Activated naive CD4-positive, alpha-beta T cell treated with anti-CD3 and anti-CD28 coated beads, Interleukin-2, amount 50 U/mL, for 24 hours (primary cell): Measurements from ENCODE around the gene NEK10.
"Not testable (repeated sequence)": the region's sequence is repeated elsewhere in the genome, so short reads cannot be mapped to it uniquely, and the experiment has no call there.

Experiments
- H3K27ac Mint-ChIP-seq: one replicate; pipeline ENCODE4 v1.8.0; 2021; ENCODE audit warnings: mild to moderate bottlenecking, mixed read lengths
- H3K27me3 Mint-ChIP-seq: one replicate; pipeline ENCODE4 v1.8.0; 2021; ENCODE audit warnings: mixed read lengths
- H3K36me3 Mint-ChIP-seq: one replicate; pipeline ENCODE4 v1.8.0; 2021; ENCODE audit warnings: mixed read lengths
- H3K4me1 Mint-ChIP-seq: one replicate; pipeline ENCODE4 v1.8.0; 2021; ENCODE audit warnings: mixed read lengths
- H3K4me3 Mint-ChIP-seq: one replicate; pipeline ENCODE4 v1.8.0; 2021; ENCODE audit warnings: mild to moderate bottlenecking, mixed read lengths
- H3K9me3 Mint-ChIP-seq: one replicate; pipeline ENCODE4 v1.8.0; 2021; ENCODE audit warnings: mixed read lengths

Gene NEK10, protein sequence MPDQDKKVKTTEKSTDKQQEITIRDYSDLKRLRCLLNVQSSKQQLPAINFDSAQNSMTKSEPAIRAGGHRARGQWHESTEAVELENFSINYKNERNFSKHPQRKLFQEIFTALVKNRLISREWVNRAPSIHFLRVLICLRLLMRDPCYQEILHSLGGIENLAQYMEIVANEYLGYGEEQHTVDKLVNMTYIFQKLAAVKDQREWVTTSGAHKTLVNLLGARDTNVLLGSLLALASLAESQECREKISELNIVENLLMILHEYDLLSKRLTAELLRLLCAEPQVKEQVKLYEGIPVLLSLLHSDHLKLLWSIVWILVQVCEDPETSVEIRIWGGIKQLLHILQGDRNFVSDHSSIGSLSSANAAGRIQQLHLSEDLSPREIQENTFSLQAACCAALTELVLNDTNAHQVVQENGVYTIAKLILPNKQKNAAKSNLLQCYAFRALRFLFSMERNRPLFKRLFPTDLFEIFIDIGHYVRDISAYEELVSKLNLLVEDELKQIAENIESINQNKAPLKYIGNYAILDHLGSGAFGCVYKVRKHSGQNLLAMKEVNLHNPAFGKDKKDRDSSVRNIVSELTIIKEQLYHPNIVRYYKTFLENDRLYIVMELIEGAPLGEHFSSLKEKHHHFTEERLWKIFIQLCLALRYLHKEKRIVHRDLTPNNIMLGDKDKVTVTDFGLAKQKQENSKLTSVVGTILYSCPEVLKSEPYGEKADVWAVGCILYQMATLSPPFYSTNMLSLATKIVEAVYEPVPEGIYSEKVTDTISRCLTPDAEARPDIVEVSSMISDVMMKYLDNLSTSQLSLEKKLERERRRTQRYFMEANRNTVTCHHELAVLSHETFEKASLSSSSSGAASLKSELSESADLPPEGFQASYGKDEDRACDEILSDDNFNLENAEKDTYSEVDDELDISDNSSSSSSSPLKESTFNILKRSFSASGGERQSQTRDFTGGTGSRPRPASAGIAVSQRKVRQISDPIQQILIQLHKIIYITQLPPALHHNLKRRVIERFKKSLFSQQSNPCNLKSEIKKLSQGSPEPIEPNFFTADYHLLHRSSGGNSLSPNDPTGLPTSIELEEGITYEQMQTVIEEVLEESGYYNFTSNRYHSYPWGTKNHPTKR

DNA sequence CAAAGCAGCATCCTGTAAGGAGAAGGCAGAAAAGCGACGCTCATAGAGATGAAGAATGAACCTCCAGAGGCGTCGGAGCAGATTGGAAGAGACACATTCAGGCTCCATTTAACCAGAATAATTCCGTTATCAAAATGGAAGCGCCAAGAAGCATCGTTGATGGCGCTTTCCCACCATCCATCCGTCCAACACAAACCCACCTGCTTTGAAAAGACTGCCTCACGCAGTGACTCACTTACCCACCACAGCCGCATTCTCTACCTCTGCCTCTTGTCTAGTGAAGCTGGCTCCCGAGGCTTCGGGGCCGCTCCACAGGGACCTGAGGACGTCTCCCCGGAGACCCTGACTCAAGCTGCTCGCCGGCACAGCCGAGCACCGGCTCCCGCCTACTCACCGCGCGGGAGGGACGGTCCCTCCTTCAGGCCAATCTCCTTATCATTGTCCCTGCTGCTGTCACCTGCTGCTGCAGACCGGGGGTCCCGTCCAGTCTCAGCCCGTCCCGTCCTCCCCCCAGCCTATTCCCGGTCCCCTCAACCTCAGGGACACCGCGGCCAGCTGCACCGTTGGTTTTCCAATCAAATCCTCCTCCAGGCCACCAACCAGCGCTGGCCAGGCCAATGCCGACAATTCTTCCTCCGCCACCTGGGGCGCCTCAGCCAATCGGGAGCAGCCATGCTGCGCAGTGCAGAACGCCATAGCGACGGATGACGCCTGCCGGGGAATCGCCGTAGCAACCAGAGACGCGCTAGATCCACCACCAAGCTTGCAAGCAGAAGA is at the start of gene NEK10:
TSS of gene NEK10 (minus strand) at position 553 of the 777 bp plus-strand sequence. CDS start 16,501 bp downstream, outside the sequence.
- Mint-ChIP-seq H3K36me3 (no peaks in the 10 kb centered on the region), H3K4me3 (peak within 1 kb of the TSS; percentile 92), H3K27me3 (no peaks in the 10 kb centered on the region), H3K4me1 (peaks cover 7% of the 10 kb centered on the region), H3K9me3 (no peaks in the 10 kb centered on the region), H3K27ac (peak within 1 kb of the TSS; percentile 32)

DNA sequence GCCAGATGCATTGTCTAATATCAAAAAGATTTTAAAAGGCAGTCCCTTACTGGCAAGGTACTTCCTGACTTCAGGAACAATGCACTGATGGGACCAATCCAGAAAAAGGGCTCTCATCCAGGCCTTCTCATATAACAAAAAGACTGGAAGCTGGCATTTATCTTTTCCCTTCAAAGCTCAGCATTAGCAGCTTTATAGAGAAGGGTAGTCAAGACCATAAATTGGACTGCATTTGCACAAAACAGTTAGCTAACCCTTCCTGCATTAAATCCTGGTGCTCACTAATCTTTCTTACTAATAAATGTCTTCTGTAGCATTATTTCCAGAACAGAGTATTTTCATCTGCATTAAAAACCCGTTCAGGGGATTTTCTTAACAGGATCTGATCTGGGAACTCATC is 46.0 kb upstream of the NEK10 start:
- Mint-ChIP-seq H3K4me1 (peaks cover 5% of the 10 kb centered on the region), H3K9me3 (no peaks in the 10 kb centered on the region), H3K27ac (no peak overlapping the region), H3K36me3 (peaks cover 24% of the 10 kb centered on the region), H3K4me3 (no peak overlapping the region), H3K27me3 (no peaks in the 10 kb centered on the region)

DNA sequence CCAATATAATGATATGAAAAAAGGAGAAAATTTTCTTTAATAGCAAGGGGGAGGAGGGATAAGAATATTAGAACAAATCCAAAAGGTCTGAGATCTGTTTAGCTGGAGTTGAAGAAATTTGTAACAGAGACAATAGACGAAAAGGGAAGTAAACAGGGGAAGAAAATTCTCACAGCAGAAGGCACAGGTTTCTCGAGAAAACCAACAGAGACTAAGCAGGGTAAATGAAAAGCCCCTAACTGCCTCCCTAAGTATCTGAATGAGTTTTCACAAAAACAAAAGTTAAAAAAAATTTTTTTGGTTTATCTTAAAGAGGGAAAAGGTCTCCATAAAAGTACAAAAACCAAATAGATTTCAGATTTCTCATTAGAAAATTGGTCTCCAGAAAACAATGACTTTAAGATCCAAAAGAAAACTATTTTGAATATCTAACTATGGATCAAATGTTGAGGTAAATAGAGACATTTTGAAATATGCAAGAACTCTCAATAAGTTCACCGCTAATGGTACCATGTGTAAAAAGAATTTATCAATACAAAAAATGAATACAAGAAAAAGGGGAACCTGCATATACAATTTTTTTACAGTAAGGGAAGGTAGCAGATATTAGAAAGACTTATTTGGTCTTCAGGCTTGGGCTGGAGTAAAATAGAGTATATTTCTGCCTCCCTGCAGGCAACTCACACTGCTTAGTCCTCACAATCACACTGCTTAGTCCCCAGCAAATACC is 23.9 kb upstream of the NEK10 start:
- Mint-ChIP-seq H3K27me3 (no peaks in the 10 kb centered on the region), H3K9me3 (no peaks in the 10 kb centered on the region), H3K4me1 (no peaks in the 10 kb centered on the region), H3K4me3 (no peak overlapping the region), H3K36me3 (peaks cover 16% of the 10 kb centered on the region), H3K27ac (no peak overlapping the region)

DNA sequence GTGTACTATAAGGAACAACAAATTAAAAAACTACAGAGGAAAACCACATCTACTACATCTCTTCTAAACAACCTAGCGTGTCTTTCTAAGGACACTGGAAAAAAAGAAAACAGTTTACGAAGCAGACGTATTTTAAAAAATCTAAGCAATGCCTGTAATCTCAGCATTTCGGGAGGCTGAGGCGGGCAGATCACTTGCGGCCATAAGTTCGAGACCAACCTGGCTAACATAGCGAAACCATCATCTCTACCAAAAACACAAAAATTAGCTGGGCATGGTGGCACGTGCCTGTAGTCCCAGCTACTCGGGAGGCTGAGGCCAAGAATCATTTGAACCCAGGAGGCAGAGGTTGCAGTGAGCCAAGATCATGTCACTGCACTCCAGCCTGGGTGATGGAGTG is 23.2 kb upstream of the NEK10 start:
- H3K4me3 Mint-ChIP-seq, H3K9me3 Mint-ChIP-seq, H3K4me1 Mint-ChIP-seq, H3K27ac Mint-ChIP-seq, H3K27me3 Mint-ChIP-seq: not testable (repeated sequence)
- H3K36me3 Mint-ChIP-seq: peaks cover 16% of the 10 kb centered on the region

DNA sequence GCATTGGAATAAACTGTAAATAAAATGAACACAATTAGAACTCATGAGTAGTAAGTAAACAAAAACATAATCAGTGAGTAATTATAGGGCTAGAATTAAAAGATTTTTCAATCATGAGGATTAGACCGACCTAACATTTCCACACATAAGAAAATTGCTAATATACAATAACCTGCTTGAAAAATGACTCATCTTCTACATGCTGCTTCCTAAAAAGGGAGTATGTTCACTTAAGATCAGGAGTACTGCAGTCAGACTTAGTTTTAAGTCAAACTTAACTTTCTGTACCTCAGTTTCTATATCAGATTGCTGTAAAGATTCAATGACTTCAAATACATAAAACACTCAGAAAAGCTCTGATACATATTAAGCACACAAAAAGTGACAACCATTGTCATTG is 22.6 kb upstream of the NEK10 start:
- Mint-ChIP-seq H3K27me3 (no peaks in the 10 kb centered on the region), H3K27ac (no peak overlapping the region), H3K4me3 (no peak overlapping the region), H3K9me3 (no peaks in the 10 kb centered on the region), H3K36me3 (peaks cover 16% of the 10 kb centered on the region), H3K4me1 (no peaks in the 10 kb centered on the region)

DNA sequence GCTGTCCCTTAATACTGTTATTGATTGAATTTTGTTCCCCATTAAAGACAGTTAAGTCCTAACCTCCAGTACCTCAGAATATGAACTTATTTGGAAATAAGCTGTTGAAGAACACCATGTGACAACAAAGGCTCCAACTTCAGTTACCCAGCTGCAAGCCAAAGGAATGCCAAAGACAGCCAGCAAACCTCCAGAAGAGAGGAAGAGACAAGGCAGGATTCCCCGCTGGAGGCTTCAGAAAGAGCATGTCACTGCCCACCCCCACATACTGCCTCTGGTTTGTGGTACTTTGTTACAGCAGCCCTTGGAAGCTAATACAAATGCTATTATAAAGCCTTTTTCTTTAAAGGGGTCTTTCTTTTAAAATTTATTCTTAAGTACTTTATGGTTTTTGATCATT is 18.4 kb upstream of the NEK10 start:
- Mint-ChIP-seq H3K27me3 (no peaks in the 10 kb centered on the region), H3K9me3 (no peaks in the 10 kb centered on the region), H3K36me3 (peaks cover 15% of the 10 kb centered on the region), H3K27ac (no peak overlapping the region), H3K4me3 (no peak overlapping the region), H3K4me1 (no peaks in the 10 kb centered on the region)

DNA sequence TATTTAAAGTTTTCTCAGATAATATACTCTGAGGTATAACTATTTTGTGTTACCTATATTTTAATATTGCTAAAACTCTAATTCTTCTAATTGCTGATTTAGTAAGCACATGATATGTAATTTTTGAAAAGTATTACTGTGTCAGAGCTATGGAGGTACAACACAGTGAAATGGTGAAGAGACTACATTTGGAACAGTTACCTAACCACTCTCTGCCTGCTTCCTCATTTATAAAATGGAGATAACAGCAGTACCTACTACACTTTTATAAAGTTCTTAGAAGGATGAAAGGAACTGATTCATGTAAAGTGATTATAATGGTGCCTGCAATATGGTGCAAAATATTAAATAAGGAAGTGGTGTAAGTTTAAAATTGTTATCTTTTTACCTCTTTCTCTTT is 16.3 kb upstream of the NEK10 start:
- H3K4me3 Mint-ChIP-seq: no peak overlapping the region
- peaks cover 11% of the 10 kb centered on the region for H3K36me3 Mint-ChIP-seq
- H3K4me1 Mint-ChIP-seq: no peaks in the 10 kb centered on the region
- H3K27ac Mint-ChIP-seq: no peak overlapping the region
- no peaks in the 10 kb centered on the region for H3K27me3 Mint-ChIP-seq
- H3K9me3 Mint-ChIP-seq: no peaks in the 10 kb centered on the region

DNA sequence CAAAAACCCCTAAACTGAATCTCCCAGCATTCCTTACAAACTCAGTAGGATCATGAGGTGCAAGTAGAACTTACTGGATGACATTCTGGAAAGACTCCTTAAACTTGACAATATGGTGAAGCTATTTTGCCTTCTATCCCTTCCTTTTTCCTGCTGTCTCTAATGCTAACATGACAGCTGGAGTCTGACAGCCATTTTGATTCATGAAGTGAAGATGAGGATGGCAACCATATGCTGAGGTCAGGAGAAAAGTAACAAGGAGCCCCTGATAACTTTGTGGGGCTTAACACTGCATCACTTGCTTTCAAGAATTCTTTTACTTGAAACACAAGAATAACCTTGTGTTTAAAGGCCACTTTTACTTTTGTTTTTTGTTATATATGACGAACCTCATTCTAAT is 15.0 kb upstream of the NEK10 start:
- Mint-ChIP-seq H3K4me1 (no peaks in the 10 kb centered on the region), H3K36me3 (peaks cover 11% of the 10 kb centered on the region)

DNA sequence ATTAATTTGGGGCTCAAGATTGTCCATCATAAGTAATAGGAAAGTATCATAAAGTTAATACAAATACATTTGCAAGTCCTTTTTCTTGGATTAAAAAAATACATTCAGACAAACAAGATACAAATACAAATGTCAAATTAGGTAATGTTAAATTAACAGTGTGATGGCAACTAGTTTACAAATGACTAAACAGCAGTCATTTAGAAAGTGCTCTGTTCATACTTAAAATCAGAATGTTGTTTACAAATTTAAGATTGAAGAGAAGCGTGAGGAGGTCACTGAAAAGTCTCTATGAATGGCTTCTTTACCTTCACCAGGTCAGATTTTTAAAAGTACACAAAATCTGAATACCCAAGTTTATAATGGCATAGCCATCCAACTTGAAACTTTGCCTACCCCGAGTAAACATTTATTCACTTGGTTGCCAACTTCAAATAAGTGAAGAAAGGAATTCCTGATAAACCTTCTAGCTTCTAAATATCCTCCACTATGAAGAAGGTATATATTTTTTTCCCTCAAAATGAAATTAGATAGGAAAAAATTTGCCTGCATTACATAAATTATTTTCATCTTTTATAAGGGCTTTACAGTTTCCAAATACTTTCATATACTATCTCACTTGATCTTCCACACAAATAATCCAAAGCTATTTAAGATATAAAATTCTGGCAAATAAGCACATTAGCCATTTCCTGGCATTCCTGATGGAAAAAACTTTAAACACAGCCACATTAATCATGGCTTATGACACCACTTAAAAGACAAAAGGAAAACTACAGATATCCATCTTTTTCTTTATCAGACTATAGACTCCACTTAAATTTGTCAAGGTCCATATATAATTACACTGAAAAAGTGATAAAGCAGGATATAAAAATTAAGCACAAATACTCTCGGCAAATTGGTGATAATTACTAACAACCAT is 11.5 kb upstream of the NEK10 start:
- Mint-ChIP-seq H3K27ac (no peak overlapping the region), H3K27me3 (no peaks in the 10 kb centered on the region), H3K36me3 (peaks cover 13% of the 10 kb centered on the region), H3K9me3 (no peaks in the 10 kb centered on the region), H3K4me1 (peaks cover 6% of the 10 kb centered on the region), H3K4me3 (no peak overlapping the region)

More for the DNA sequence above, 15.0 kb upstream of the NEK10 start:
- no peaks in the 10 kb centered on the region for H3K27me3 Mint-ChIP-seq
- no peak overlapping the region for H3K4me3 Mint-ChIP-seq
- H3K9me3 Mint-ChIP-seq: no peaks in the 10 kb centered on the region
- H3K27ac Mint-ChIP-seq: no peak overlapping the region

DNA sequence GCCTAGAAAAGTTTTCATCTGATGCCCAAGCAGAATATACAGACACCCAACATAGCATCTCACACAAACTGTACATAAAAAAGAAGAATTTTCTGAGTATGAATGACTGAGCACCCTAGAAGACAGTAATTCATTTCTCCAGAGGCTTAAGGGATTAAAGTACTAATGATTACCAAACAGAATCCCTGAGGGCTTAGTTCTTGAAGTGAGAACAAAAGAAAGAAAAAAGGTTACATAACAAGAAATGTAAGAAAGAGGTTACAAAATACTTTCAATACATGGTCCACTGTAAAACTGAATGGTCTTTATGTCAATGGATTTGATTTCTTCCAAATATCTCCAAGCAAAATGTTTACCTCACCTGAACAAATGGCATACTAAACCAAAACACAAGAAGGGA is 9.1 kb upstream of the NEK10 start:
- Mint-ChIP-seq H3K27me3 (no peaks in the 10 kb centered on the region), H3K4me3 (no peak overlapping the region), H3K9me3 (no peaks in the 10 kb centered on the region), H3K4me1 (peaks cover 6% of the 10 kb centered on the region), H3K36me3 (peaks cover 11% of the 10 kb centered on the region), H3K27ac (peak overlapping the region; percentile 42)

DNA sequence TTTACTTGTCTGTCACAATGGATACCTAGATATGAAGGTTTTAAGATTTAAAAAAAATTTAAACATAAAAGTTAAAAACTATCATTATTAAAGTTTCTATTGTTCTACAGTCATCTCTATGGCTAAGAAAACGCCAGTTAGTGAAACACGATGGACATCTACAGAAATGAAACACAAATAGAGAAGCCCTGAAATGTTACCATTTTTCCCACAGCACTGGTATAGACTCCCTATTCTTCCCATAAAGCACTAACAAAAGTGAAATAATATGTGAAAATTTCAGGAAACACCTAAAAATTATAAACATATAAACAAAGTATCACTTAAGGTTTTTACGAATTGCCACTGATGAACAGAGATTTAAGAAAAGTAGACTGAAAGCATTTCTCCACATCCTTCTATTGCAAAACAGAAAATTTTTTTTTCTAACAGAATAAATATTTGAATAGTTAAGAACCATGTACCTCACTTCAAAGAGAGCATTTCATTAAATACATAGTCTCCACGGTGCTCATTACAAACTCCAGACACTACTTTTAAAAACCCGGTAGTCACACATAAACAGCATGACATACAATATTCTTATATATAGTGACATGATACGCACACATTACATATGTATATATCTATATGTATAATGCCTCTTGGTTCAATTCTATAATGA is 7.1 kb upstream of the NEK10 start:
- peaks cover 7% of the 10 kb centered on the region for H3K36me3 Mint-ChIP-seq
- no peak overlapping the region for H3K27ac Mint-ChIP-seq
- no peaks in the 10 kb centered on the region for H3K9me3 Mint-ChIP-seq
- no peaks in the 10 kb centered on the region for H3K27me3 Mint-ChIP-seq
- peaks cover 6% of the 10 kb centered on the region for H3K4me1 Mint-ChIP-seq
- H3K4me3 Mint-ChIP-seq: no peak overlapping the region

DNA sequence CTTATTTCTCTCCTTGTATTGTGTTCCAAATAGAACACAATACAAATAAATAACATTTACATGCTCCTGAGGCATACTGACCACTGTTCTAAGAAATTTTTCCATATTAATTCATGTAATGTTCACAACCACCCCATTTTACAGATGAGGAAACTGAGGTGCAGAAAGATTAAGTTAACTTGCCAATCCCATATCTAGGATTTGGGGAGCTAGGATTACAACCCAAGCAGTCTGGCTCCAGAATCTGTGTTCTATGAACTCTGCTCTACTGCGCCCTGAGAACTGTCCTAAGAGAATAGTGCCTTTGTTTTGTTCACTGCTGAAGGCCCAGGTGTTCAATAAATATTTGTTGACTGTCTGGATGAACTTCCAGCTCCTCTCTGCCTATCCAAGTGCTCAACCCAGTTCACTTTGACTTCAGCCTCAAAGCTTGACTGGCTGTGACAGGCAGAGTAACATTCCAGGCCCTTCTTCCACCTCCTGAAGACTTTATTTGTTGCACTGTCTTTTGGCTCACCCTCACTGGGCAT is 3.1 kb downstream of the NEK10 start:
- Mint-ChIP-seq H3K9me3 (no peaks in the 10 kb centered on the region), H3K27me3 (no peaks in the 10 kb centered on the region), H3K4me3 (no peak overlapping the region), H3K27ac (no peak overlapping the region), H3K4me1 (peaks cover 7% of the 10 kb centered on the region), H3K36me3 (no peaks in the 10 kb centered on the region)
